HL-60 (cell line): ENCODE results near the gene TBC1D22A.

ENCODE experiments used
- DNase-seq, 2 experiments: peaks; one replicate each; pipeline ENCODE4 v3.0.0-alpha.2; 2010 to 2020; ENCODE audit warnings: low read depth in 1 of 2, low spot score in 1 of 2
- H3K27ac ChIP-seq: fragments of 250-450 bp; sonication (Bioruptor Pico); replicated peaks from 2 replicates; pipeline ENCODE4 v1.5.1; 2020; ENCODE audit warnings: mild to moderate bottlenecking, moderate library complexity
- H3K27me3 ChIP-seq: fragments of 250-450 bp; sonication (Bioruptor Pico); 2 replicates; pipeline ENCODE4 v1.5.1; 2021; ENCODE audit warnings: mild to moderate bottlenecking, moderate library complexity; ENCODE audit not compliant: insufficient read depth, poor library complexity, severe bottlenecking
- H3K4me3 ChIP-seq: replicated peaks from 2 replicates; pipeline ENCODE4 v1.5.1; 2011; ENCODE audit warnings: mild to moderate bottlenecking, control low read depth, low read length; ENCODE audit not compliant: insufficient read depth
- GABPA ChIP-seq: IDR thresholded peaks from 2 replicates; pipeline ENCODE4 v1.6.1; 2012; ENCODE audit warnings: low read depth
- POLR2AphosphoS5 ChIP-seq: IDR thresholded peaks from 2 replicates; pipeline ENCODE4 v1.6.1; 2012; ENCODE audit warnings: low read depth
- SPI1 ChIP-seq: IDR thresholded peaks from 2 replicates; pipeline ENCODE4 v1.6.1; 2012; ENCODE audit warnings: low read depth, mild to moderate bottlenecking, borderline replicate concordance
- TF ChIP-seq, protein P1 (sequence below): IDR thresholded peaks from 2 replicates; pipeline ENCODE4 v1.6.1; 2012; ENCODE audit warnings: low read depth; ENCODE audit not compliant: insufficient replicate concordance
- TF ChIP-seq, protein P2 (sequence below): IDR thresholded peaks from one replicate; pipeline ENCODE4 v1.5.1; 2011; ENCODE audit warnings: low read length, control low read depth, inconsistent platforms; ENCODE audit not compliant: insufficient read depth

TBC1D22A gene

DNA sequence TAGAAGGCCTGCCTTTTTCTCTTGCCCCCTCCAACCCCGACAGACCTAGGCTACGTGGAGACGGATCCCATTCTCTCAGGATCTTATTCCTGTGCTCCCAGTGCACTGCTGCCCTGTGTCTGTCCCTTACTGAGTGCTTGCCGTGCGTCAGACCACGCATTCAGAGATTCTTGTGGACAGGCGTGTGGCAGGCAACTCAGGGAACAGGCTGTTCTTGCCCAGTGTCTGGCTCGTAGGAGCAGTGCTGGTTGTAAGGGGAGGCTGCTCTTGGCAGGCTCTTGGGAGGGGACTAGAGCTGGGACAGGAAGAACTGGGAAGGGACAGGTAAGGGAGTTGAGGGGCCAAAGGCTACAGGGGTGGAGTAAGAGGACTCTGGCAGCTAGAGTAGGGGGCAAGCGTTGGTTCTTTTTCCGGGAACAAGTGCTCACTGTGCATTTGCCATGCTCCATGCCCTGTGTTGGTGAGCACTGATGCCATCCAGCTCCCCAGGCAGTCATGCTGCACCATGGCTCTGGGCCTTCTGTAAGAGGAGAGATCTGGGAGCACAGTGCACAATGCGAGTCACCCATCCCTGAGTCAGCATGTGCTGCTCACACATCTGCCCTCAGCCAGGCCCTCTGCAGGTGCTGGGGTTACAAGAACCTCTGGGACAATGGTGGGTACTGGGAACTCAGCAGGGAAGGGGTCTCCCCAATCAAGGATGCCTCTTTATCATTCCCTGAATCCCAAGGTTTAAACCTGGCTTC is 119.1 kb downstream of the TBC1D22A start:
- Histone ChIP-seq H3K4me3 (no peak overlapping the region), H3K27me3 (no peaks in the 10 kb centered on the region), H3K27ac (no peak overlapping the region)
- TF ChIP-seq GABPA = no peak
- no peak for TF ChIP-seq SPI1
- TF ChIP-seq, protein P1, sequence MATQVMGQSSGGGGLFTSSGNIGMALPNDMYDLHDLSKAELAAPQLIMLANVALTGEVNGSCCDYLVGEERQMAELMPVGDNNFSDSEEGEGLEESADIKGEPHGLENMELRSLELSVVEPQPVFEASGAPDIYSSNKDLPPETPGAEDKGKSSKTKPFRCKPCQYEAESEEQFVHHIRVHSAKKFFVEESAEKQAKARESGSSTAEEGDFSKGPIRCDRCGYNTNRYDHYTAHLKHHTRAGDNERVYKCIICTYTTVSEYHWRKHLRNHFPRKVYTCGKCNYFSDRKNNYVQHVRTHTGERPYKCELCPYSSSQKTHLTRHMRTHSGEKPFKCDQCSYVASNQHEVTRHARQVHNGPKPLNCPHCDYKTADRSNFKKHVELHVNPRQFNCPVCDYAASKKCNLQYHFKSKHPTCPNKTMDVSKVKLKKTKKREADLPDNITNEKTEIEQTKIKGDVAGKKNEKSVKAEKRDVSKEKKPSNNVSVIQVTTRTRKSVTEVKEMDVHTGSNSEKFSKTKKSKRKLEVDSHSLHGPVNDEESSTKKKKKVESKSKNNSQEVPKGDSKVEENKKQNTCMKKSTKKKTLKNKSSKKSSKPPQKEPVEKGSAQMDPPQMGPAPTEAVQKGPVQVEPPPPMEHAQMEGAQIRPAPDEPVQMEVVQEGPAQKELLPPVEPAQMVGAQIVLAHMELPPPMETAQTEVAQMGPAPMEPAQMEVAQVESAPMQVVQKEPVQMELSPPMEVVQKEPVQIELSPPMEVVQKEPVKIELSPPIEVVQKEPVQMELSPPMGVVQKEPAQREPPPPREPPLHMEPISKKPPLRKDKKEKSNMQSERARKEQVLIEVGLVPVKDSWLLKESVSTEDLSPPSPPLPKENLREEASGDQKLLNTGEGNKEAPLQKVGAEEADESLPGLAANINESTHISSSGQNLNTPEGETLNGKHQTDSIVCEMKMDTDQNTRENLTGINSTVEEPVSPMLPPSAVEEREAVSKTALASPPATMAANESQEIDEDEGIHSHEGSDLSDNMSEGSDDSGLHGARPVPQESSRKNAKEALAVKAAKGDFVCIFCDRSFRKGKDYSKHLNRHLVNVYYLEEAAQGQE = no peak
- TF ChIP-seq, protein P2, sequence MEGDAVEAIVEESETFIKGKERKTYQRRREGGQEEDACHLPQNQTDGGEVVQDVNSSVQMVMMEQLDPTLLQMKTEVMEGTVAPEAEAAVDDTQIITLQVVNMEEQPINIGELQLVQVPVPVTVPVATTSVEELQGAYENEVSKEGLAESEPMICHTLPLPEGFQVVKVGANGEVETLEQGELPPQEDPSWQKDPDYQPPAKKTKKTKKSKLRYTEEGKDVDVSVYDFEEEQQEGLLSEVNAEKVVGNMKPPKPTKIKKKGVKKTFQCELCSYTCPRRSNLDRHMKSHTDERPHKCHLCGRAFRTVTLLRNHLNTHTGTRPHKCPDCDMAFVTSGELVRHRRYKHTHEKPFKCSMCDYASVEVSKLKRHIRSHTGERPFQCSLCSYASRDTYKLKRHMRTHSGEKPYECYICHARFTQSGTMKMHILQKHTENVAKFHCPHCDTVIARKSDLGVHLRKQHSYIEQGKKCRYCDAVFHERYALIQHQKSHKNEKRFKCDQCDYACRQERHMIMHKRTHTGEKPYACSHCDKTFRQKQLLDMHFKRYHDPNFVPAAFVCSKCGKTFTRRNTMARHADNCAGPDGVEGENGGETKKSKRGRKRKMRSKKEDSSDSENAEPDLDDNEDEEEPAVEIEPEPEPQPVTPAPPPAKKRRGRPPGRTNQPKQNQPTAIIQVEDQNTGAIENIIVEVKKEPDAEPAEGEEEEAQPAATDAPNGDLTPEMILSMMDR = no peak
- TF ChIP-seq POLR2AphosphoS5 = no peak
- DNase-seq = no peak

DNA sequence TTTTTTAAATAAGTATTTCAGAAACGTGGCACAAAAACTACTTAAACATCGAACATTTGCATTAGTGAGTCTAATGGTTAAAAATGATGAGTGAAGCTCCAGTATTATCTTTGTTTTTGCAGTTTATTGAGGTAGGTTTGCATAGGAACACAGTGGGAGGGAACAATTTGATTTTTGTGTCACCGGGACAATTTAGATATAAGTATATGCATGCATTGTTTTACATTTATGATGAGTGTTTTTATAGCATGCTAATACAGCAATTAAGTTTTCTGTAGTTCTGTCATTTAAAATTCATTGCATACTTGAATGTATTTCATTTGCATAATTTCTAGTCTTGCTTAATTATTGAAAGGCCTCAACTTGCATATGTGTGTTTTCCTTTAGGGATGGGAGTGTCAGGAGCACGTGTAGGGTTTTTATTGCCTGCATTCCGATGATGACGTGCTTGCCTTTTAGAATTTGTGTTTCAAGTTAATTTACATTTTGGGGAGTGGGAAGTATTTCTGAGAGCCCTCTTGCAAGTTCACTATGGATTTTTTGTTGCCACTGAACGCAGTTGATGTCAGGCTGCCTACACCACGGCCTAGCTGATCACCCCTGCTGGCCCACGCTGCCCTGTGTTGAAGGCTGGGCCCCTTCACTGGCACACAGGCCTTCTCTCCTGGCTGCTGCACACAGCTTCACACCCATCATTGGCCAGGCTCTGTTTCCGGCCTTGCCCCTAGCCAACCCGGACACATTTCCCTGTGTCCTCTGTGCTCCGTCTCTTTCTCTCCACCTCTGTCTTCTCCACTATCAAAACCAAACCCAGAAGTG is 120.9 kb downstream of the TBC1D22A start:
- Histone ChIP-seq H3K4me3 (no peak overlapping the region), H3K27me3 (no peaks in the 10 kb centered on the region), H3K27ac (no peak overlapping the region)
- DNase-seq = no peak
- TF ChIP-seq SPI1 (no peak), POLR2AphosphoS5 (no peak), GABPA (no peak)
- TF ChIP-seq, protein P2 = no peak
- TF ChIP-seq, protein P1 = no peak

DNA sequence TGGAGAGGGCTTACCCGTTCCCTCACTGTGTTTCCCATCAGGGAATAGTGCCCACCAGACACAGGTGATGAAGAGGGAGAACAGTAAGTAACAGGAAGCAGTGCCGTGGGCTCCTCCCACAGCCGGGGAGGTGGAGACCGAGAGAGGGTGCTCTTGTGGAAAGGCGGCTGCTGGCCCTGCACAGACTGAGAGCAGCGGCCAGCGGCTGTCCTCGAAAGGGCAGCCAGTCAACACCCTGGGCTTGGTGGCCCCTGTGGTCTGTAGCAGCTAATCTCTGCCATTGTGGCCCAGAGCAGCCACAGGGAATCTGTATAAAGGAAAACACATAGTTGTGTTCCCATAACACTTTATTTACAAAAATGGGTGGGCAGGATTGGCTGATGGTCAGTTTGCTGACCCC is 121.9 kb downstream of the TBC1D22A start:
- no peak for TF ChIP-seq SPI1
- TF ChIP-seq GABPA = no peak
- TF ChIP-seq, protein P1 = no peak
- TF ChIP-seq POLR2AphosphoS5 = no peak
- TF ChIP-seq, protein P2 = no peak
- no peaks in the 10 kb centered on the region for H3K27me3 ChIP-seq
- DNase-seq = no peak
- H3K27ac ChIP-seq = no peak overlapping the region
- H3K4me3 ChIP-seq = no peak overlapping the region
